ENCODE measurements around the gene CRIP2.

Gene CRIP2

GRCh38 chr14:105467249-105467941 lies 7.2 kb upstream of the CRIP2 start:
- no peak overlapping the region for H3K4me3 ChIP-seq (replicated peaks; ENCODE audit: low read depth, low read length)
- TF ChIP-seq, protein P1, sequence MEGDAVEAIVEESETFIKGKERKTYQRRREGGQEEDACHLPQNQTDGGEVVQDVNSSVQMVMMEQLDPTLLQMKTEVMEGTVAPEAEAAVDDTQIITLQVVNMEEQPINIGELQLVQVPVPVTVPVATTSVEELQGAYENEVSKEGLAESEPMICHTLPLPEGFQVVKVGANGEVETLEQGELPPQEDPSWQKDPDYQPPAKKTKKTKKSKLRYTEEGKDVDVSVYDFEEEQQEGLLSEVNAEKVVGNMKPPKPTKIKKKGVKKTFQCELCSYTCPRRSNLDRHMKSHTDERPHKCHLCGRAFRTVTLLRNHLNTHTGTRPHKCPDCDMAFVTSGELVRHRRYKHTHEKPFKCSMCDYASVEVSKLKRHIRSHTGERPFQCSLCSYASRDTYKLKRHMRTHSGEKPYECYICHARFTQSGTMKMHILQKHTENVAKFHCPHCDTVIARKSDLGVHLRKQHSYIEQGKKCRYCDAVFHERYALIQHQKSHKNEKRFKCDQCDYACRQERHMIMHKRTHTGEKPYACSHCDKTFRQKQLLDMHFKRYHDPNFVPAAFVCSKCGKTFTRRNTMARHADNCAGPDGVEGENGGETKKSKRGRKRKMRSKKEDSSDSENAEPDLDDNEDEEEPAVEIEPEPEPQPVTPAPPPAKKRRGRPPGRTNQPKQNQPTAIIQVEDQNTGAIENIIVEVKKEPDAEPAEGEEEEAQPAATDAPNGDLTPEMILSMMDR (IDR thresholded peaks at IDR 0.05; ENCODE audit: low read depth, low read length, missing control alignments): no peak
- DNase-seq (ENCODE audit: extremely low read depth, low read depth): no peak

GRCh38 chr14:105467942-105468471 lies 6.6 kb upstream of the CRIP2 start:
- no peak overlapping the region for H3K4me3 ChIP-seq (replicated peaks; ENCODE audit: low read depth, low read length)
- no peak for DNase-seq (ENCODE audit: extremely low read depth, low read depth)
- TF ChIP-seq, protein P1 (IDR thresholded peaks at IDR 0.05; ENCODE audit: low read depth, low read length, missing control alignments): no peak

DNA sequence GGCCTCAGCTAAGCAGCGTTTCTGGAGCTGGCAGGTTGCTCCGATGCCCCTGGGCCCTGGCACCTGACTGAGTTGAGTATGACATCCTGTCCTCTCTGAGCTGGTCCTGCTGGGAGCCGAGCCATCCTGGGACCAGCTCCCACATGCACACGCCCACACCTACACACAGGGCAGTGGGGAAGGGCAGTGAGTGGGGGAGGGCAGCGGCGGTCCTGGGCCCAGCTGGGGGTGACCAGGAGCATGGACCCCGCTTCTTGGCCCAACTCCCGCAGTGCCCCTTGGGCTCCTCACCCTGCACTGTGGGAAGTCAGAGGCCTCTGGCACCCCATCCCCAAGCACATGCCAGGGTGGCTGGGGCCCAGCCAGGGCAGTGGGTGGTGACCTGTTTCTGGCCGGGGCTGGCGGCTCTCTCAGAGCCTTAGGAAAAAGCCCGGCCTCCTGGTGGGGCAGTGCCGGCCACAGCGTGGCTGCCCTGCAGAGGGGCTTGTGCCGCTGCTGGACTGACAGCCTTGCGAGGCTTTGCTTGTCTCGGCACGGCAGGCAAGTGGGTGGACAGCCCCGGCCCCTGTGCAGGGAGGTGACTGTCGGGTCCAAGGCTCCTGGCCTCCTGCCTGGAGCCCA lies 5.9 kb upstream of the CRIP2 start:
- H3K4me3 ChIP-seq (replicated peaks; ENCODE audit: low read depth, low read length): no peak overlapping the region
- TF ChIP-seq, protein P1 (IDR thresholded peaks at IDR 0.05; ENCODE audit: low read depth, low read length, missing control alignments): no peak
- DNase-seq (ENCODE audit: extremely low read depth, low read depth): no peak

- TF ChIP-seq, protein P1 (IDR thresholded peaks at IDR 0.05; ENCODE audit: low read depth, low read length, missing control alignments): no peak
- no peak overlapping the region for H3K4me3 ChIP-seq (replicated peaks; ENCODE audit: low read depth, low read length)
- no peak for DNase-seq (ENCODE audit: extremely low read depth, low read depth)
Observed at GRCh38 chr14:105469456-105470349, 4.9 kb upstream of the CRIP2 start.

DNA sequence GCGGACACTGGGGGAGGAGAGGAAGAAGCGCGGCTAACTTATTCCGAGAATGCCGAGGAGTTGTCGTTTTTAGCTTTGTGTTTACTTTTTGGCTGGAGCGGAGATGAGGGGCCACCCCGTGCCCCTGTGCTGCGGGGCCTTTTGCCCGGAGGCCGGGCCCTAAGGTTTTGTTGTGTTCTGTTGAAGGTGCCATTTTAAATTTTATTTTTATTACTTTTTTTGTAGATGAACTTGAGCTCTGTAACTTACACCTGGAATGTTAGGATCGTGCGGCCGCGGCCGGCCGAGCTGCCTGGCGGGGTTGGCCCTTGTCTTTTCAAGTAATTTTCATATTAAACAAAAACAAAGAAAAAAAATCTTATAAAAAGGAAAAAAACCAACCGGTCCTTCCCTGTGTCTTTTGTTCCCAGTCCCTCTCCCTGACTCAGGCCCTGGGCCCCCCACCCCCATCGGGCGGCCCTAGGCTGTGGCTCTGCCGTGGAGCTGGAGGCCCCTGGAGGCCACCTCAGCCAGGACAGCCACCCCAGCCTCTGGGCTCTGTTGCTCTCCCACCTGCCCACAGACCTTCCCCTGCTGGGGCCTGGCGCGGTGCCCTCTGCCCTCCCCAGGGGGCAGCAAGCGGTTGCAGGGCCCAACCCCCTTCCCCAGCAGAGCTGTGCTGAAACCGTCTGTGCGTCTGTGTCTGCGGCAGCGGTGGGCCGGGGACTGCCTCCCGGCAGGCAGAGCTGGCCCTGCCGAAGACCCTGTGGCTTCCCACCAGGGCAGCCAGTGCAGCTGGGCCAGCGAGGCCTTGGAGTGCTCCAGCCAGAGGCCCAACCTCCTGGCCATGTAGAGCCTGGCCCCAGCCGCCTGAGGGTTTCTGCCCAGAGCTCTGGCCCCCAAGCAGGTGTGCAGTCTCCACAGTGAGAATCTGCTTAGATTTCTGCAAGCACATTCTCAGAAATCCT lies 4.0 kb upstream of the CRIP2 start:
- no peak for DNase-seq (ENCODE audit: extremely low read depth, low read depth)
- TF ChIP-seq, protein P1 (IDR thresholded peaks at IDR 0.05; ENCODE audit: low read depth, low read length, missing control alignments): no peak
- H3K4me3 ChIP-seq (replicated peaks; ENCODE audit: low read depth, low read length): no peak overlapping the region
